Measurements from ENCODE around the gene NRXN2.

GRCh38 chr11:64721359-64721699 lies 1.7 kb downstream of the NRXN2 start:
- no peak for TF ChIP-seq CTCF (IDR thresholded peaks at IDR 0.05; ENCODE audit: low read length)
- TF ChIP-seq EZH2 (optimal IDR thresholded peaks at IDR 0.05; ENCODE audit: low read depth, low read length), result no peak
- TF ChIP-seq EZH2phosphoT487 (IDR thresholded peaks at IDR 0.05; ENCODE audit: low read length), result no peak

Data from MM.1S (cell line).